Mucosa of rectum (tissue), 2 donors: ENCODE results near the gene PIM3.

Experiments
- H3K27ac ChIP-seq, 2 donors: one replicate each; pipeline ENCODE4 v1.7.0; 2013; ENCODE audit warnings: inconsistent platforms in 2 of 2, low read depth in 2 of 2, low read length in 2 of 2
- H3K27me3 ChIP-seq, 2 donors: one replicate each; pipeline ENCODE4 v1.7.0; 2013; ENCODE audit warnings: low read length in 2 of 2; ENCODE audit not compliant: control insufficient read depth in 2 of 2, insufficient read depth in 2 of 2
- H3K36me3 ChIP-seq, 2 donors: one replicate each; pipeline ENCODE4 v1.7.0; 2013; ENCODE audit warnings: low read length in 2 of 2; ENCODE audit not compliant: control insufficient read depth in 2 of 2, insufficient read depth in 2 of 2
- H3K4me1 ChIP-seq, 2 donors: one replicate each; pipeline ENCODE4 v1.7.0; 2013; ENCODE audit warnings: low read length in 2 of 2, mild to moderate bottlenecking in 1 of 2; ENCODE audit not compliant: control insufficient read depth in 2 of 2, insufficient read depth in 2 of 2
- H3K4me3 ChIP-seq, 2 donors: one replicate each; pipeline ENCODE4 v1.7.0; 2013; ENCODE audit warnings: low read length in 2 of 2
- H3K9ac ChIP-seq, 2 donors: one replicate each; pipeline ENCODE4 v1.7.0; 2013; ENCODE audit warnings: low read length in 2 of 2, low read depth in 1 of 2, mild to moderate bottlenecking in 1 of 2
- H3K9me3 ChIP-seq, 2 donors: one replicate each; pipeline ENCODE4 v1.7.0; 2013; ENCODE audit warnings: low read length in 2 of 2; ENCODE audit not compliant: control insufficient read depth in 2 of 2
- donor health status: healthy.
- donor health status: Normal muscosa, but diverticular disease.

Gene PIM3

GRCh38 chr22:49950396-49950994 is 10.1 kb upstream of the PIM3 start:
- H3K27ac ChIP-seq, result peak overlapping the region; percentile 98 to 100
- no peaks in the 10 kb centered on the region for H3K27me3 ChIP-seq
- H3K9ac ChIP-seq, result peak overlapping the region; percentile 56 to 71
- H3K4me3 ChIP-seq, result no peak overlapping the region
- H3K4me1 ChIP-seq, result peaks cover 50 to 63% of the 10 kb centered on the region in 2 donors
- no peaks in the 10 kb centered on the region for H3K36me3 ChIP-seq
- no peaks in the 10 kb centered on the region for H3K9me3 ChIP-seq

- peak overlapping the region; percentile 94 to 100 for H3K27ac ChIP-seq
- no peak overlapping the region for H3K4me3 ChIP-seq
- H3K4me1 ChIP-seq, result peaks cover 48 to 59% of the 10 kb centered on the region in 2 donors
These were observed 9.4 kb upstream of the PIM3 start for GRCh38 chr22:49951000-49951677.

GRCh38 chr22:49951678-49951985 is 8.9 kb upstream of the PIM3 start:
- H3K4me1 ChIP-seq, result peaks cover 44 to 54% of the 10 kb centered on the region in 2 donors
- H3K9ac ChIP-seq, result peak overlapping the region in 1 of 2 donors; percentile 71
- no peaks in the 10 kb centered on the region for H3K9me3 ChIP-seq
- no peak overlapping the region for H3K4me3 ChIP-seq
- peak overlapping the region; percentile 94 to 100 for H3K27ac ChIP-seq
- H3K36me3 ChIP-seq, result no peaks in the 10 kb centered on the region
- H3K27me3 ChIP-seq, result no peaks in the 10 kb centered on the region

More at GRCh38 chr22:49951000-49951677, 9.4 kb upstream of the PIM3 start:
- H3K36me3 ChIP-seq, result no peaks in the 10 kb centered on the region
- no peaks in the 10 kb centered on the region for H3K27me3 ChIP-seq
- H3K9me3 ChIP-seq, result no peaks in the 10 kb centered on the region
- peak overlapping the region; percentile 56 to 71 for H3K9ac ChIP-seq

- Histone ChIP-seq H3K36me3 (no peaks in the 10 kb centered on the region), H3K4me3 (no peak overlapping the region), H3K27me3 (no peaks in the 10 kb centered on the region), H3K27ac (peak overlapping the region; percentile 94 to 100), H3K4me1 (peaks cover 38 to 48% of the 10 kb centered on the region in 2 donors), H3K9me3 (no peaks in the 10 kb centered on the region), H3K9ac (peak overlapping the region in 1 of 2 donors; percentile 71)
These were observed 8.3 kb upstream of the PIM3 start for GRCh38 chr22:49951986-49952896.

- Histone ChIP-seq H3K27me3 (no peaks in the 10 kb centered on the region), H3K9me3 (no peaks in the 10 kb centered on the region), H3K27ac (peak overlapping the region; percentile 94 to 100), H3K4me1 (peaks cover 30 to 45% of the 10 kb centered on the region in 2 donors), H3K36me3 (no peaks in the 10 kb centered on the region), H3K9ac (peak overlapping the region in 1 of 2 donors; percentile 71), H3K4me3 (no peak overlapping the region)
These were observed 7.4 kb upstream of the PIM3 start for GRCh38 chr22:49953027-49953679.

- H3K4me3 ChIP-seq, result no peak overlapping the region
- H3K36me3 ChIP-seq, result no peaks in the 10 kb centered on the region
- H3K4me1 ChIP-seq, result peaks cover 30 to 50% of the 10 kb centered on the region in 2 donors
- H3K27me3 ChIP-seq, result no peaks in the 10 kb centered on the region
- no peak overlapping the region for H3K27ac ChIP-seq
- peak overlapping the region in 1 of 2 donors; percentile 71 for H3K9ac ChIP-seq
- H3K9me3 ChIP-seq, result no peaks in the 10 kb centered on the region
These were observed 6.8 kb upstream of the PIM3 start for GRCh38 chr22:49953680-49954344.

- Histone ChIP-seq H3K27me3 (no peaks in the 10 kb centered on the region), H3K27ac (no peak overlapping the region), H3K36me3 (no peaks in the 10 kb centered on the region), H3K4me3 (no peak overlapping the region), H3K4me1 (peaks cover 35 to 56% of the 10 kb centered on the region in 2 donors), H3K9ac (peak overlapping the region in 1 of 2 donors; percentile 71), H3K9me3 (no peaks in the 10 kb centered on the region)
These were observed 6.2 kb upstream of the PIM3 start for GRCh38 chr22:49954354-49954753.

- H3K9ac ChIP-seq, result no peak overlapping the region
These were observed 5.5 kb upstream of the PIM3 start for GRCh38 chr22:49954991-49955580.

More at GRCh38 chr22:49954991-49955580, 5.5 kb upstream of the PIM3 start:
- Histone ChIP-seq H3K4me1 (peaks cover 36 to 56% of the 10 kb centered on the region in 2 donors), H3K4me3 (no peak overlapping the region), H3K27ac (no peak overlapping the region), H3K27me3 (no peaks in the 10 kb centered on the region), H3K36me3 (no peaks in the 10 kb centered on the region), H3K9me3 (no peaks in the 10 kb centered on the region)
